Superior temporal gyrus (tissue), 1 donor: ENCODE data around the gene ADAD2.

Source experiments
- DNase-seq: peaks from one replicate; pipeline ENCODE4 v3.0.0-alpha.2; 2016; ENCODE audit errors: extremely low spot score

Gene ADAD2

DNA sequence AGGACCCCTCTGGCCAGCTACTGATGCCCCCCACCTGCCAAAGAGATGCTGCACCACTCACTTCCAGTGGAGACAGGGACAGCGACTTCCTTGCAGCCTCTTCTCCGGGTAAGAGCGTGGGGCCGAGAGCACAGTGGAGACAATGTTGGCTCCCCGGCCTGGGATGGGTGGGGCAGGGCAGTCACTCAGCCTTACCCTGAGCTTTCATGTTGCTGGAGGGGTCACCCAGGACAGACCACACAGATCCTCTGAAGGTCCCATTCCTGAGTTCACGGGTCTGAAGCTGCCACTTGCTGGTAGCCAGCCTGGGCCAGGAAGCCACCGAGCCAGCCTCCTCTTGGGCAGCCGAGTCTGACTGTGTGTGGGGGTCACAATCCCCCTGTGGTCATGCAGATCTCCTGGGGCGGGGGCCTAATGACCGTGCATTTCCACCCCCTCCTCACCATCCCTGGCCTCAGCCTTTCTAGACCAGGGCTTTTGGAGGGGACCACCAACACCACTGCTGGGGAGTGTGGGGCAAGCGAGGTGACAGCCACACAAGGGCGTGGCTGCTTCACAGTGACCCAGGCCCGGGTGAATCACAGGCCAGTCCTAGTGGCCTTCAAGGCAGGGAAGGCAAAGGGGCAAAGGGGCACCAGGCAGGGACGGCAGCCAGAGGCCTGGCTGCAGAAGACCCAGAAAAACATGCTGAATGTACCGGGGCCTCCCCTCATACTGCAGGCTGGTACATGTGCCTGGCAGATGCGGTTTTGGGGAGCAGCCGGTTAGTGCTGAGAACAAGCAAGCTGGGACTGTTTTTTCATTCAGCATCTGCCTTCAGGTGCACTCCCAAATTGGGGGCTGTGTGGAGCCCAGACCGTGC, 14.5 kb upstream of the ADAD2 start:
- DNase-seq, result no peak

DNA sequence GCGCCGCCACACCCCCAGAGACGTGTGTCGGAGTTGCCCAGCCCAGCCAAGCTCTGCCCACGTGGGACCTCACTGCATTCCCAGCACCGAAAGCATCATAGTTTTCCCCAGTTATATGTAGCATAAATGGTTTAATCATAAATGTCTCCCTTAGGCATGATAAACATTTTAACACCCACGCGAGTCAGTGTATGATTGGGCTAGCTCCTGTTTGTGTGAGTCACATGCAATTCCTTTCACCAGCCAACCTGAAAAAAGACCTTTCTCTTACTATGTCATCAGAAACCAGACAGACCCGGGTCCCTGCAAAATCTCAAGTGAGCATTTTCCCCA, 13.2 kb upstream of the ADAD2 start:
- DNase-seq, result no peak

DNA sequence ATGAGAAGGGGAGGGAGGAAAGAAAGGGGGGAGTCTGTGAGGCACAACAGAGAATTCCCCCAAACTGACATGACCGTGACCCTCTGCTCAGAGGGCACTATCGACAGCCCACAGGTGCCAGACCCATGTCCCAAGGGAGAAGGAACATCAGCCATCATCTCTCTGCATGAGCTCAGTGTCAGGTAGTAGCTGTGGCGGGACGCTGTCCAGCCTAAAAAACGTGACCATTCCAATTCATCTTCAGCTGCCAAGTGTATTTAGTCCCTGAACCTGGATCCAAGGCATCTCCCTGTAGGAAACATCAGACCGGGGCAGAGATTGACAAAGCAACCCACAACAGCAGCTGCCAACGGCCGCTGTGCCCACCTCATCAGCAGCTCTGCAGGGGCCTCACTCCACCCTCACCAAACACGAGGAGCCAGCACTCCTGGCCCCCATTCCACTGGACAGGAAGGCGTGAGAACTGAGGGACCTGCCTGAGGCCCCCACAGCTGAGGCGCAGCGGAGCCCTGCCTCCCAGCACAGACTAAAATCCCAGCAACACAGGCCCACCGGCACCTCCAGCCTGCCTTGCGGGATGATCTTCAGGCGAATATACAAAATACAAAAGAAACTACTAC, 12.7 kb upstream of the ADAD2 start:
- no peak for DNase-seq

DNA sequence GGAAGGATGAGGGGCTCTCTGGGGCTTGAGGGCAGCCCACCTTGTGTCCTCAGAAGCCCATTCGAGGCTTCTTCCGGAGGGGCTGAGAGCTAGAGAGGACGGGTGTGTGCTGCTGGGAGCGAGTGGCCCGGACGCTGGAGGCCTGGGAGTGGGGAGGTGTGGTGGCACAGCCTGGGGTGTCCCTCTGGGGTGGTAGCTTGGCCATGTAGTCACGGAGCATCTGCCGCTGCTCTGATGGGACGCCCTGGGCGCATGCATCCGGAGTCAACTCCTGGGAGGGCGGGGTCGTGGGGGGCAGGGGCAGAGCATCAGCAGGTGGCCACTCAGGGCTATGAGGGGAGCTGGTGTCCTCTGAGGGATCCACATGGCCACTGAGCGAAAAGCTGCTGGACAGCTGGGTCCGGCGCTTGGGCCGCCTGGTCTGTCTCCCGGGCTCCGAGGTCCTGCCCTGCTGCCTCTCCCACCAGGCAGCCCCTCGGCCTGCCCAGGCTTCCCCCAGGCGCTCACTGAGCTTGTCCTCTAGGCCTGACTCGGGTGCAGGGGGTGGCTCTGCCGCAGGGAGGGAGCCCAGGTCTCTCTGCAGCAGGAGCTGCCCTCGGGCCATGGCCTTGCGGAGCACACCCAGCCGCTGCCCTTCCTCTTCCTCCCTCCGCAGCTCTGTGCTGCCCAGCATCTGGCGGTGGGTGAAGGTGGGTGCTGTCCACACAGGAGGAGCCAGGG, 11.9 kb upstream of the ADAD2 start:
- DNase-seq, result no peak

DNA sequence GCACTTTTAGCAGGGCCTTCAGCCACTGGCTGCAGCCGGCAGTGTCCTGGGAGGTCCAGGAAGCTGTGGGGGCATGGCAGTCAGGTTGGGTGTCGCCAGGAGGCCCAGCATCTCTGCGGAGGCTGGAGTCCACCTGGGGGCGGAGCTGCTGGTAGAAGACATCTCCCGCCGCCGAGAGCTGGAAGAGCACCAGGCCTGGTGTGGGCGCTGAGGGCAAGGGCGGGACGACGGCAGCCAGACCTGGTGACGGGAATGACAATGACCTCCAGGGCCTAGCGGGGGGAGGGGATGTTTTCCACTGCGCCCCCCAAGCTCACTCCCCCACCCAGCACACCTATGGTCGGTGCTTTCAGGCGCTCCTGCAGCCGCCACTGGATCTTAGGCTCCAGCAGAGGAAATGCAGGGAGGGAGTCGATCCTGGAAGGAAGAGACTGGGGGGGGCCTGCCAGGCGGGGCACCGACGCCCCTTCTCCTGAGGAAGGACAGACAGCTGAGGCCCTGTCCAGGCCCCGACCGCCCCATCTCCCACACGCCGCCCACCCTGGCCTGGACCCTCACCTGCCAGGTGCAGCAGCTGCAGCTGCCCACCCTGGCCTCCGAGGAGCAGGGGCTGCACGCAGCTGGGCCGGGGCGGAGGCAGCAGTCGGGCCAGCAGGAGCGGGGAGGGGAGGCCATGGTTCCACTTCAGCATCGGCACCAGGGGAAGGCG, 11.2 kb upstream of the ADAD2 start:
- no peak for DNase-seq

DNA sequence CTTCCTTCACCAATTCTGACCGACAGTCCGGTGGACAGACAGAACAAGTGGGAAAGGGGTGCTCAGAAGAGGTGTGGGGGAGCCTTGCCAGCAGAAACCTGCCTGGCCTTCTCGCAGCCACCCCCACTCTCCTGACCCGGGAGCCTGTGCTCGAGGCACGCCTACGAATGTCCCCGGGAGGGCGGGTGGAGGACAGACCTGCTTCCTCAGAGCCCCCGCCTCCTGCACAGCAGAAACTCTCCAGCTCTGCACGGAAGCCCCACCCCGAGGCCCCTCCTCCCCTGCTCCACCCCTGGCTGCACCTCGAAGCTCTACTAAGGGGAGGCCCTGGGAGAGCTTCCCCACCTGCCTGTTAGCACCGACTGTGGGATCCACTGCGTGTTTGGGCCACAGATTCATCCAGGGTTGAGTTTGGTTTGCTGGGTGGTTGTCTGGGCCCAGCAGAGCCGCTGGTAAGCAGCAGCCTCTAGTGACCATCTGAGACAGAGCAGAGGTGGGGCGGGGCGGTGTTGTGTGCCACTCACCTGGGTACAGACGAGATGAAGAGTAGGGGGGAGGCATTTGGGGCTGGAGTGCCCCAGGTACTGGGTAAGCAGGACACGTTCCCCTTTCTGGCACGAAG, 10.3 kb upstream of the ADAD2 start:
- no peak for DNase-seq

DNA sequence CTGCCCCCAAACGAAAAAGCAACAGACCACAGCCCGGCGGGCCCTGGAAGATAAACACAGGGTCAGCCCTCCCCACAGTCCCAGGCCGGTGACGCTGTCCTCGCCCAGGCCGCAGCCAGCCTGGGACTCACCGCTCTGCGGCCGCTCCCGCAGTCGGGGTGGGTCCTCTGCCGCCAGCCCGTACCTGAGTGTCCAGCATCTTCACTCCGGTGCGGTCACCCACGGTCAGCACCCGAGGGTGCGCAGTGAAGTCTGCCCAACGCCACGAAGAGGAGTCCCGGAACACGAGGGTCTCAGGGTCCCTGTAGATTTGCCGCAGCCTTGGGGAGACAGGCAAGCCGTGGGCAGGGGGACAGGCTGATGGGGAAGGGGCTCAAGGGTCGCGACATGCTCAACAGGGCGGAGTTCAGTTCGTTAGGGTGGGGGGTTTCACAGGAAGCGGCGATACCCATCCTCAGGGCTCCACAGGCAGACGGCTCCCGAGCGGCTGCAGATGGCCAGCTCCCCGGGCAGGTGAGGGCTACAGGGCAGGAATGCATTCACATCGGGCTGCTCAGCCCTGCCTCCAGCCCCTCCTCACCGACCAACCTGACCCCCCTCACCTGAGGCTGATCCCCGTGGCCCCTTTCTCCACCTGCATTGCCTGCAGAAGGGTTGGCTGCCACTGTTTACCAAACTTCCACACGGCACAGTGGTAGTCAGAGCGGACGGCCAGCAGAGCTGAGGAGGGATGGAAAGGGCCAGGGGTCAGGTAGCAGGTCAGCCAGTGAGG, 9.6 kb upstream of the ADAD2 start:
- DNase-seq, result no peak

DNA sequence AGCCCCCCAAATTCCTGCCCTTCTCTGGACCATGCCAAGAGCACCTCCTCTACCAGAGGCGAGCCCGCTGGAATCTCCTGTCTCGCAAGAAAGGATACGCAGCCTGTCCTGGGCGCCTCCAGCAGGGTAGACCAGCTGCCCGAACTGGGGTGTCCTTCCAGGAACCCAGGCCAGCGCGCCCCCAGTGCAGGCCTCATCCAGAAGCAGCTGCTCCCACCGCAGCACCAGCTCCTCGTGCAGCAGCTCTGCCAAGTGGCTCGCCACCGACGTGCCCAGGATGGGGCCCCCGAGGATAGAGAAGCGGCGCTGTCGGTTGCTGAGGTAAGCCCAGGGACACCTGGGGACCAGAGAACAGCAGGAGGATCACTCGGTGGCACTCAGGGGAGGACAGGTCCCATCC, 8.9 kb upstream of the ADAD2 start:
- no peak for DNase-seq

DNA sequence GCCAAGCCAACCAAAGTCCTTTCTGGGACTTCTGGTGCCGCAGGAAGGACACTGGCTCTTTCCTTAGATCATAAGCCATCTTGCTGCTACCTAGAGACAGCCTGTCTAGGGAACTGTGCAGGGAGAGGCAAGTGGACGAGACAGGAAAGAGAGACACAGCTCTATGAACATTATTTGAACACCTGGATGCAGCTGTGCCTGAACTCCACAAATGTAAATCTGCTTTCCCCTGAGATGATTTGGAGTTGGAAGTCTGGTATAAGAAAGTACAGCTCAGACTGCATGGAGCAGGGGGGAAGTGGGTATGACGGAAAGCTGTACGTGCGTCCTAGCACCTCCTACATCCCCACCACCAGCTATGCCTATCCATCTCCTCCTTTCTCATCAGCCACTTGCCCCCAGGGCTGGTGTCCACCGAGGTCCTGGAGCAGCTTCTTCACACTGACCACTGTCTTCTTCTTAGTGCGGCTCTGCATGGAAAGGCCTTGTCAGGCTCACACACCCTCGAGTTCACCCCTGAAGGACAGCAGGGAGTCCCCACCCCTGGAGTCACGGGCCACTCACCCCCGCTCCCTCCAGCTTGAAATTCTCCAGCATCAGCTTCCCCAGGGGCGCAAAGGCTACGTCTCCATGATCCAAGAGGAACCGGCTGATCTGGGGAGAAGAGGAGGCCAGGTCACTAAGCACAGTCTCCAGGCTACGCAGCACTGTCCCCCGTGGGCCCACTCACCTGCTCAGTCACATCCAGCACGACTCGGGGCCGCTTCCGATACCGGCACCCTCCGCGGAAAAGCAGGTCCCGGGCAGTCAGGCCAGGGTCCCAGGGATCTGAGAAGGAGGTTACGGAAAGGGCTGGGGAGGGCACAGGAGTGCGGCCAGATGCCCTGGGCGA, 8.0 kb upstream of the ADAD2 start:
- DNase-seq, result no peak

DNA sequence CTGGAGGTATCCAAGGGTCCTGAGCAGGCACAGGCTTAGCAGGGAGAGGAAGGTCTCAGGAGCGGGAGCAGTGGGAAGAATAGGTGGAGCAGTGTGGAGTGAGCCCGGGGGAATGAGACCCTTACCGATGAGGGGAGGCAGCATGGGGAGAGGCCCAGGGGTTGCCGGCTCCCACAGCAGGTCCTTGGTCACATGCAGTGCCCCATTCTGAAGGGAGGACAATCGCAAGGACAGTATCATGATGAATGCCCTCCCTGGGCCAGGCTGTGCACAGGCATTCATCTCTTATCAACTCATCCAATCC, 7.4 kb upstream of the ADAD2 start:
- DNase-seq, result no peak

DNA sequence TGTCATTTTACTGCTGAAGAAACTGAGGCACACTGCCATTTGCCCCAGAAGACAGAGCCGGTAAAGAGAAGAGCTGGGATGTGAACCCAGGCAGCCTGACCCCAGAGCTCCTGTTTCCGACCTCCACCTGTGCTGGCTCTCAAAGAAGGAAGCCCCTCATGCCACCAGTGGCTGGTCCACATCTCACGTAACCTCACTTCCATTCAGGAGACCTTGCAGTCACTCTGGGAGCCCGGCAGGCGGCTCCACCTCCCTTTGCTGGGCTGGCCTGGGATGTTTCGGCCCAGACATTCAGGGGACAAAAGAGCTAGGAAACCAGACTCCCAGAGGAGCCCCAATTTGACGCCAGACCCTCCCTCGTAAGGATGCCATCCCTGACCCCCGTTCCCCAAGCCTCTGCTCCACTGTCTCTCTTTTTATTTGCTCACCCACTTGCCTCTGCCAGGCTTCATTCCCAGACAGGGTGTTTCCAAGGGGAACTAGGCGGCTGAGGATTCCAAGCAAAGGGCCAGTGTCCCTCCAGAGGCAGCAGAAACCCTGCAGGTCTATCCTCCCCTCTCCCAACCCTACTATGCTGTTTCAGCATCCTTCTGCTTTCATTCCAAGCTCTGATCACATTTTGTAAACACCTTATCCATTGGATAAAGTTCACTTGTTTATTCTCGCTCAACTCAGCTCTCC, 6.9 kb upstream of the ADAD2 start:
- DNase-seq, result no peak

DNA sequence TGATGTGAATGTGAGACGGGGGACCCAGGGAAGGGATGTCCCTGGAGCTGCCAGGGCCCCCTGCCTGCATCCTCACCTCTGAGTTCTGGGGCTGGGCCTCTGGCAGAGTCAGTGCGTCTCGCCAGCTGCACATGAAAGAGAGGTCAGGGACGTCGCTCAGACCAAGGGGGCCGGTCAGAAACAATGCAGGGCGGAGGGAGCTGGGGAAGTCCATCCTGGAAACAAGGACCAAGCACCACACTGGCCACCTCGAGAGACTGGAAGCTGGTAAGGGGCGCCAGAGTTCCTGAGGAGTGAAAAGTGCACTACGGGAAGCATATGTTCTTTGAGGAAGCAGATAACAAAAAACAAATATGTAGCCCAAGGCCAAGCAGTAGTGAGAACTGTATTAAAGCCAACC, 6.2 kb upstream of the ADAD2 start:
- no peak for DNase-seq

DNA sequence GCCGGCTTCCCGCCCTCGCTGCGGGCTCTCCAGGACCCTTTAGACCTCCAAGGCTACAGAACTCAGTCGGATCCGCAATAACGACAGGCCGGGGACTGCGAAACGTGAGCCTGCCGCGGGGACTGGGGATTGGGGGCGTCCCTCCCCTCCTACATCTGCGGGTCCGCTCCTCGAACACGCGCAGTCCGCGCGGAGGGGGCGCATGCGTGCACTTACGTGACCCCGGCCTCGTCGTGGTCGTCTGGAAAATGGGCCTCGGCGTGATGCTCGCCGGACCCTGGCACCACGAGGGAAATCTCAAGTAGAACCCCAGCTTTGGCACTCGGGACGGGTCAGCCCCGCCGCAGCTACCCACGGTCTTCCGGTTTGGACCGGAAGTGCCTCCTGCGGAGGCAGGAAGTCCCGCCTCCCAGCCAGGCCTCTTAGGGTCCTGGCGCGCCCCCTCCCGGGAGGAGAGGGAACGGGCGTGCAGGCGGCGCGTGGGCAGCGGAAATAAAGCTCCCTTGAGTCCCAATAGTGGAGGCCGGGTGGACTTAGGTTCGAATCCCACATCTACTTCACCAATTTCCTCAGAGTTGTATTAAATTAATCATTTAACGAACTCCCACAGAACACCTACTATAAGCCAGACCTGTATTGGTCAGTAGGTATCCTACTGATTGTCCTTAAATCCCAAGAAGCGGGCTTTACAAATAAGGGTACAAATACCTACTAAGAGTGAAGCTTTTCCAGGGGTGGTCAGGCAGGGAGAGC, 4.1 kb upstream of the ADAD2 start, which contains the start of gene TAF1C:
Gene TAF1C, minus strand, starts transcription at position 373 of the 753 bp plus-strand sequence. CDS start 2,069 bp downstream, outside the sequence.
- peak; percentile 94 for DNase-seq

DNA sequence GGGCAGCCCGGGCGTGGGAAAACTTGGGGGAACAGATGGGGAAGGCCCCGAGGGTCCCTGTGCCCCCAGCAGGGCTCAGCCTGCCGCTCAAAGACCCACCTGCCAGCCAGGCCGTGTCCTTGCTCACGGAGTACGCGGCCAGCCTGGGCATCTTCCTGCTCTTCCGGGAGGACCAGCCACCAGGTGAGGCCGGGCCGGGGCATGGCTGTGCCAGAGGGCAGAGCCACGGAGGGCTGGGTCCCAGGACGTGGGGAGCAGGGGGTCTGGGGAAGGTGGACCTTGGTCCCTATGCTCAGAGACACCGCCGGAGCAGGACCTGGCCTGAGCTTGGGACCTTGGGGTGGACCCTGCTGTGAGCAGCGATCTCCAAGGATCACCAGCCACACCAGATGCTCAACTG, 509 bp downstream of the ADAD2 start:
- DNase-seq, result no peak

DNA sequence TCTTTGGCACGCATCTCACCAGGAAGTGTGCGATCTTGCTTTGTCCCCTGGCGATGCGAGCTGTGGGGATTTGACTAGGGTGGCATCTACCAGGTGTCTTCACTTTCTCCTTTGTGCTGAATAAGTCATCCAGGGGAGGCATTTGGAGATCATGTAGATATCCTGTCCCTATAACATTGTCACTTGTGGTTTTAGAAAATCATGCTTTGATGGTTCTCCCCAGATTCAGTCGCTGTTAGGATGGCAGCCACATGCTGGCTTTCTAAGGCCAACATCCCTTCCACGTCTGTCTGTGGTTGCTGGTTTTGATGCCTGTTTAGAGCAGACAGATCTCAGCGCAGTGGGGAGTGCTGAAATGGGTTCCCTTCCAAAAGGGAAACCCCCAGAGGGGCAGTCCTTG, 2.5 kb downstream of the ADAD2 start:
- DNase-seq, result no peak

DNA sequence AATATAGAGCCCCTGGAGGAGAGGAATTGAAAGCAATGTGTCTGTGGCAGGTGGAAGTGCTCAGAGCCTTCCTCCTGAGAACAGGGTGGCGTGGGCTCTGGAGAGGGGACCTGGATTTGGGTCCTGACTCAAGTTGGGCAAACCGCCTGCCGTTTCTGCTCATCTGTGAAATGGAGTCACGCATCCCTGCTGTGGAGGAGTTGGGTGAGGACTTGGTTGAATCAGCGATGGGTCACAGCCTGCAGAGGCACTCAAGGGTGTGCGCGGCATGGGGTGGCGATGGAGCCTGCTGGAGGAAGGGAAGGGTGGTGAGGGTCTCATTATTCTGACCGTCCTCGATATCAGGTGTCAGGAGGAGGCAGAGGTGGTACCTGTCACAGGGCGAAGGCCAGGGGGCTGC, 3.1 kb downstream of the ADAD2 start:
- no peak for DNase-seq

DNA sequence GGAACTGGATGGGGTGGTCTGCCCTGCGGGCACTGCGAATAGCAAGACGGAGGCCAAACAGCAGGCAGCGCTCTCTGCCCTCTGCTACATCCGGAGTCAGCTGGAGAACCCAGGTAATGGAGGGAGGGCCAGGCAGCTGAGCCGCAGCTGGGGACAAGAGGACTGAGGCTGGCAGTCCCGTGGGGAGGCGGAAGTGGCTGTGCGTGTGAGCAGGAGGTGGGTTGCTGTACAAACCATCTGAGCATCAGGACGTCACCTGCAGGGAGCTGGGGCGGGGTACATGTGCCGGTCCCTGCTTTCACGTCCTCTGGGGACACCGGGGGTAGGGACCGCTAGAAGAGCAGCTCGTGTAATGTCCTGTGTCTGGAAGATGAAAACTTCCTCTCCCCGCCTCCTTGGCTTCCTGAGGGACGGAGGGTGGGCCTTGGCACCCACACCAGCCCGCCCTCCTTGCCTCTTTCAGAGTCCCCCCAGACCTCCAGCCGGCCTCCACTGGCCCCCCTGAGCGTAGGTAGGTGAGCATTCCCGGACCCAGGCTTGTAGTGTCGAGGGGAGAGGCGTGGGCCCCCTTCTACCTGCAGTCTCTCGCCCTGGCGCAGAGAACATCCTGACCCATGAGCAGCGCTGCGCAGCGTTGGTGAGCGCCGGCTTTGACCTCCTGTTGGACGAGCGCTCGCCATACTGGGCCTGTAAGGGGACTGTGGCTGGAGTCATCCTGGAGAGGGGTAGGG, 3.7 kb downstream of the ADAD2 start:
- DNase-seq, result no peak
